GOT3 (cell line): ENCODE results near the gene ZNF260.

Experiments used
- DNase-seq: peaks from one replicate; lab custom pipeline; 2025; ENCODE audit warnings: mixed read lengths; lab: John Stamatoyannopoulos, UW

ZNF260 gene

GRCh38 chr19:36489920-36490415 lies 38.1 kb downstream of the ZNF260 start:
- DNase-seq: no peak

GRCh38 chr19:36489118-36489919 lies 38.8 kb downstream of the ZNF260 start, which contains the start of gene ZNF566:
TSS of gene ZNF566 (minus strand) at chr19:36489561. CDS start at chr19:36476557, 13,004 bp downstream.
- peak; percentile 65 for DNase-seq

GRCh38 chr19:36488846-36489117 lies 39.3 kb downstream of the ZNF260 start:
- no peak for DNase-seq

GRCh38 chr19:36488118-36488845 lies 39.8 kb downstream of the ZNF260 start:
- DNase-seq: no peak

GRCh38 chr19:36483653-36484052 lies 44.4 kb downstream of the ZNF260 start:
- DNase-seq: no peak

GRCh38 chr19:36482876-36483275 lies 45.2 kb downstream of the ZNF260 start:
- no peak for DNase-seq
